Mucosa of rectum (tissue), 2 donors: Measurements from ENCODE around the gene TMTC2.

Experiments
- H3K27ac ChIP-seq, 2 donors: one replicate each; pipeline ENCODE4 v1.7.0; 2013; ENCODE audit warnings: inconsistent platforms in 2 of 2, low read depth in 2 of 2, low read length in 2 of 2
- H3K27me3 ChIP-seq, 2 donors: one replicate each; pipeline ENCODE4 v1.7.0; 2013; ENCODE audit warnings: low read length in 2 of 2; ENCODE audit not compliant: control insufficient read depth in 2 of 2, insufficient read depth in 2 of 2
- H3K36me3 ChIP-seq, 2 donors: one replicate each; pipeline ENCODE4 v1.7.0; 2013; ENCODE audit warnings: low read length in 2 of 2; ENCODE audit not compliant: control insufficient read depth in 2 of 2, insufficient read depth in 2 of 2
- H3K4me1 ChIP-seq, 2 donors: one replicate each; pipeline ENCODE4 v1.7.0; 2013; ENCODE audit warnings: low read length in 2 of 2, mild to moderate bottlenecking in 1 of 2; ENCODE audit not compliant: control insufficient read depth in 2 of 2, insufficient read depth in 2 of 2
- H3K4me3 ChIP-seq, 2 donors: one replicate each; pipeline ENCODE4 v1.7.0; 2013; ENCODE audit warnings: low read length in 2 of 2
- H3K9ac ChIP-seq, 2 donors: one replicate each; pipeline ENCODE4 v1.7.0; 2013; ENCODE audit warnings: low read length in 2 of 2, low read depth in 1 of 2, mild to moderate bottlenecking in 1 of 2
- H3K9me3 ChIP-seq, 2 donors: one replicate each; pipeline ENCODE4 v1.7.0; 2013; ENCODE audit warnings: low read length in 2 of 2; ENCODE audit not compliant: control insufficient read depth in 2 of 2
- donor health status: healthy.
- donor health status: Normal muscosa, but diverticular disease.

The TMTC2 gene

DNA sequence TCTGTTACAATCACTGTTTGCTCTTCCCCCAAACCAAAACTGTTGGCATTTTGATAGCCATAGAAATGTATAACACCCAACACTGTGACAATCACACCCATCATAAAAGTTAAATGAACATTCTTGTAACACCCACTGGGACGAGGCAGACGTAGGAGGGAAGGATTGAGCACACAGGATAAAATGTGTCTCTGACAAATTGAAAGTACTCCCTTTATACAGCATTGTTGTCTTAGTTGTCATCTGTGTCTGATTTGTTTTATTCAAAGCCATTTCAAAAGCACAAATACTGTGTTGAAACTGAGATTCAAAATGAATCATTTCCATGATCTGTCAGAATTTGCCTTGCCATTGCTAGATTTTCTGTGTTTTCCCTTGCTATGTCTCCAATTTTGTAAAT is 436.3 kb downstream of the TMTC2 start:
- no peak overlapping the region for H3K9ac ChIP-seq
- no peaks in the 10 kb centered on the region for H3K4me1 ChIP-seq
- no peak overlapping the region for H3K27ac ChIP-seq
- no peaks in the 10 kb centered on the region for H3K9me3 ChIP-seq
- no peaks in the 10 kb centered on the region for H3K27me3 ChIP-seq
- H3K36me3 ChIP-seq = no peaks in the 10 kb centered on the region
- no peak overlapping the region for H3K4me3 ChIP-seq

GRCh38 chr12:83128540-83128939 is 441.8 kb downstream of the TMTC2 start:
- no peaks in the 10 kb centered on the region for H3K4me1 ChIP-seq

GRCh38 chr12:83130178-83130577 is 443.5 kb downstream of the TMTC2 start:
- Histone ChIP-seq H3K27me3 (no peaks in the 10 kb centered on the region), H3K4me1 (no peaks in the 10 kb centered on the region), H3K9ac (no peak overlapping the region), H3K27ac (no peak overlapping the region), H3K36me3 (peaks cover 0 to 3% of the 10 kb centered on the region in 2 donors), H3K4me3 (no peak overlapping the region), H3K9me3 (no peaks in the 10 kb centered on the region)

More at GRCh38 chr12:83128540-83128939, 441.8 kb downstream of the TMTC2 start:
- Histone ChIP-seq H3K9ac (no peak overlapping the region), H3K36me3 (peaks cover 0 to 3% of the 10 kb centered on the region in 2 donors), H3K27ac (no peak overlapping the region), H3K27me3 (no peaks in the 10 kb centered on the region), H3K4me3 (no peak overlapping the region), H3K9me3 (no peaks in the 10 kb centered on the region)

- Histone ChIP-seq H3K9me3 (no peaks in the 10 kb centered on the region), H3K27me3 (no peaks in the 10 kb centered on the region), H3K9ac (no peak overlapping the region), H3K4me1 (no peaks in the 10 kb centered on the region), H3K27ac (no peak overlapping the region), H3K4me3 (no peak overlapping the region), H3K36me3 (peaks cover 0 to 3% of the 10 kb centered on the region in 2 donors)
These were observed 445.7 kb downstream of the TMTC2 start for GRCh38 chr12:83132360-83132759.

DNA sequence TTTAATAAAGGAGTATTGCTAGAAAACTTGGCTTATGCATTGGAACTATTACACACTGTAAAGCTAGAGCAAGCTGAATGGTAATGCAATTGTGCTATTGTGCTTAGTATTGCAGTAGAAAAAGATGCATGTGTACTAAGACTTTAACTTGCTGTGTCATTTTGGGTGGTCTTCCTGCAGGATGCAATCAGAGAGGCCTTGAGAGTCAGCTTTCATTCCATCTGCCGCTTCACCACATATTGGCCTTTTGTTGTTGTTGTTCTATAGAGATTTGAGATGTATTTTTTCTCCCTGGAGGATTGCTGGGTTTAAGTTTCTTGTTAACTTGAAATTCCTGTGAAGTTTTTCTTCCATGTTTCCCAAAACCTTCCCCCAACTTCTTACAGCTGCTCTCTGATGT is 449.7 kb downstream of the TMTC2 start:
- Histone ChIP-seq H3K27me3 (no peaks in the 10 kb centered on the region), H3K36me3 (peaks cover 0 to 3% of the 10 kb centered on the region in 2 donors), H3K9me3 (no peaks in the 10 kb centered on the region), H3K4me1 (no peaks in the 10 kb centered on the region), H3K9ac (no peak overlapping the region), H3K27ac (no peak overlapping the region), H3K4me3 (no peak overlapping the region)

DNA sequence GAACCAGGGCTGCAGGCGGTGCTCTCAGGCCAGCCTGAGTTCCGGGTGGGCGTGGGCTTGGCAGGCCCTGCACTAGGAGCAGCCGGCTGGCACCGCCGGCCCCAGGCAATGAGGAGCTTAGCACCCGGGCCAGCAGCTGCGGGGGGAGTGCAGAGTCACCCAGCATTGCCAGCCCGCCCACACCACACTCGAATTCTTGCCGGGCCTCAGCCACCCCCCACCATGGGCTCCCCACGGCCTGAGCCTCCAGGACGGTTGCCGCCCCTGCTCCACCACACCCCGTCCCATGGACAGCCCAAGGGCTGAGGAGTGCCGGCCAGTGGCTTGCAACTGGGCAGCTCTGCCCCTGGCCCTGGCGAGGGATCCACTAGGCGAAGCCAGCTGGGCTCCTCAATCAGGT is 453.4 kb downstream of the TMTC2 start:
- H3K4me3 ChIP-seq = no peak overlapping the region
- H3K9me3 ChIP-seq = no peaks in the 10 kb centered on the region
- no peak overlapping the region for H3K9ac ChIP-seq
- no peaks in the 10 kb centered on the region for H3K4me1 ChIP-seq
- no peaks in the 10 kb centered on the region for H3K27me3 ChIP-seq
- H3K36me3 ChIP-seq = no peaks in the 10 kb centered on the region
- H3K27ac ChIP-seq = no peak overlapping the region

DNA sequence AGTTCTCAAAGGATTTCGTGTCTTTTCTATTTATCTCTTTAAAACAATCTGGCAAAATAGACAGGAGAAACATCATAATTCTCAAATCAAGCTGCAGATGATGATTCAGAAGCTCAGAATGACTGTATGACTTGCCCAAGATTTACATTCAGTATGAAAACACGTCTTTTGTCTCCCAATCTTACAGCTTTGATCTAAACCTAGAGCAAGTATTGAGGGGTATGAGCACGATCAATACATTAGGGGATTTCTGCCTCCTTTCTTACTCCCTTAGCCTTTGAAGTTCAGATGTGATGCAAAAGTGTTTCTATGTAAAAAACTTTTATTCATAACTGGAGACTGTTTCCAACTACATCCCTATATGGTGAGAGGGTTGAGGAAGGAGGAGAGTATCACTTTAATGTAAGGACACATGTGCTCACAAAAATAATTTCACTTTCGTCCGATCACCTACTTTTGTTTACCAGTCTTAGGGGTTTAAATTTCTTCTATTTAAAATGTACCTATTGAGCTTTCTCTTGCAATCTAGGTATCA is 454.8 kb downstream of the TMTC2 start:
- Histone ChIP-seq H3K4me1 (no peaks in the 10 kb centered on the region), H3K27me3 (no peaks in the 10 kb centered on the region), H3K9me3 (no peaks in the 10 kb centered on the region), H3K27ac (no peak overlapping the region), H3K9ac (no peak overlapping the region), H3K4me3 (no peak overlapping the region), H3K36me3 (no peaks in the 10 kb centered on the region)

- Histone ChIP-seq H3K27ac (no peak overlapping the region), H3K9ac (no peak overlapping the region), H3K36me3 (no peaks in the 10 kb centered on the region), H3K4me1 (no peaks in the 10 kb centered on the region), H3K27me3 (no peaks in the 10 kb centered on the region), H3K4me3 (no peak overlapping the region), H3K9me3 (no peaks in the 10 kb centered on the region)
These were observed 456.2 kb downstream of the TMTC2 start for GRCh38 chr12:83142914-83143313.

- no peaks in the 10 kb centered on the region for H3K36me3 ChIP-seq
- H3K4me1 ChIP-seq = no peaks in the 10 kb centered on the region
- H3K9ac ChIP-seq = no peak overlapping the region
- H3K4me3 ChIP-seq = no peak overlapping the region
- no peak overlapping the region for H3K27ac ChIP-seq
- no peaks in the 10 kb centered on the region for H3K9me3 ChIP-seq
- no peaks in the 10 kb centered on the region for H3K27me3 ChIP-seq
These were observed 457.2 kb downstream of the TMTC2 start for GRCh38 chr12:83143950-83144349.

DNA sequence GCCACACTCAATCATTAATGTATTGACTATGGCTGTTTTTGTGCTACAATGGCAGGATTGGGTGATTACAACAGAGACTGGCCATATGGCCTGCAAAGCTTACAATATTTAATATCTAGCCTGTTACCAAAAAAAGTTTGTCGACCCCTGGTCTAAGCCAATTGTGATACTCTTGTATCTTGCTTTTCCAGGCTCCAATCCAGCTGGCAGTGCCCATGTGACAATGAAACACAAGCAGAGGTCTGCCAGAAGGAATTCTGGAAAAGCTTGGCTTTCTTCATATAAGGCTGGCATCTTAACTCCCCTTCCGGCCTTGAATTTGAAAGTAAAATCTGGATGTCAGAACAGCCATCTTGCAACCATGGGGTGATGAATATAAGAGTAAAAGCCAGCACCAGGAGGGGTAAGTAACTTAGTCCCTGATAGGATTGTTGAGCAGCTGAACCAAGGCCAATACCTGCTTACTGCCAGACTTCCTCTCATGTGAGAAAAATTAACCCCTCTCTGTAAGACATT is 458.7 kb downstream of the TMTC2 start:
- Histone ChIP-seq H3K27me3 (no peaks in the 10 kb centered on the region), H3K4me1 (no peaks in the 10 kb centered on the region), H3K27ac (no peak overlapping the region), H3K4me3 (no peak overlapping the region), H3K9ac (no peak overlapping the region), H3K36me3 (no peaks in the 10 kb centered on the region), H3K9me3 (no peaks in the 10 kb centered on the region)

GRCh38 chr12:83147341-83147740 is 460.6 kb downstream of the TMTC2 start:
- Histone ChIP-seq H3K36me3 (no peaks in the 10 kb centered on the region), H3K4me1 (no peaks in the 10 kb centered on the region), H3K9me3 (no peaks in the 10 kb centered on the region), H3K9ac (no peak overlapping the region), H3K27ac (no peak overlapping the region), H3K4me3 (no peak overlapping the region), H3K27me3 (no peaks in the 10 kb centered on the region)
